Choroid plexus epithelial cell (primary cell): ENCODE data around the gene NNAT.
"Not testable (repeated sequence)": the region's sequence is repeated elsewhere in the genome, so short reads cannot be mapped to it uniquely, and the experiment has no call there.

Source experiments
- DNase-seq: peaks from one replicate; pipeline ENCODE4 v3.0.0-alpha.2; 2010; ENCODE audit warnings: low read depth
- H3K4me3 ChIP-seq: 2 replicates; pipeline ENCODE4 v1.5.1; 2011; ENCODE audit warnings: low read depth, mild to moderate bottlenecking, control low read depth, low read length, moderate library complexity
- TF ChIP-seq, protein P1 (sequence below): conservative IDR thresholded peaks from 2 replicates; pipeline ENCODE4 v1.5.1; 2011; ENCODE audit warnings: low read depth, mild to moderate bottlenecking, control low read depth, inconsistent platforms, low read length, moderate library complexity

The NNAT gene

DNA sequence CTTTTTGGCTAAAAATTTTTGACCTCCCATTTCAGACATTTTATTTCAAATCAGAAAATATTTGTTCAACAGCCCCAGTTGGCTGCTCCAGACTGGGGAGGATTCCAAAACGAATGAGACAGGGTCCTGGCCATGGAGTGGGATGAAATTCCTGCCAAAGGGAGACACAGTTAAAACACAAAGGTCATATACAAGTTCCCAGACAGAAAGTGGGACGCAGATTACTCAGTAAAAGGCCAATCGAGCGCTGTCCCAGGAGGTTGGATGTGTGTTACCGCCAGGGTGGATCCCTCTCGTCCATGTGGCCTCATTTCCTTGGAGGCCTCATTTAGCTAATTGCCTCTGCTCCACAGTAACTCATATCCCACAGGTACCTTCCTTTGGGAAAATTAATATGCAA is 41.8 kb upstream of the NNAT start:
- no peak overlapping the region for H3K4me3 ChIP-seq
- TF ChIP-seq, protein P1, sequence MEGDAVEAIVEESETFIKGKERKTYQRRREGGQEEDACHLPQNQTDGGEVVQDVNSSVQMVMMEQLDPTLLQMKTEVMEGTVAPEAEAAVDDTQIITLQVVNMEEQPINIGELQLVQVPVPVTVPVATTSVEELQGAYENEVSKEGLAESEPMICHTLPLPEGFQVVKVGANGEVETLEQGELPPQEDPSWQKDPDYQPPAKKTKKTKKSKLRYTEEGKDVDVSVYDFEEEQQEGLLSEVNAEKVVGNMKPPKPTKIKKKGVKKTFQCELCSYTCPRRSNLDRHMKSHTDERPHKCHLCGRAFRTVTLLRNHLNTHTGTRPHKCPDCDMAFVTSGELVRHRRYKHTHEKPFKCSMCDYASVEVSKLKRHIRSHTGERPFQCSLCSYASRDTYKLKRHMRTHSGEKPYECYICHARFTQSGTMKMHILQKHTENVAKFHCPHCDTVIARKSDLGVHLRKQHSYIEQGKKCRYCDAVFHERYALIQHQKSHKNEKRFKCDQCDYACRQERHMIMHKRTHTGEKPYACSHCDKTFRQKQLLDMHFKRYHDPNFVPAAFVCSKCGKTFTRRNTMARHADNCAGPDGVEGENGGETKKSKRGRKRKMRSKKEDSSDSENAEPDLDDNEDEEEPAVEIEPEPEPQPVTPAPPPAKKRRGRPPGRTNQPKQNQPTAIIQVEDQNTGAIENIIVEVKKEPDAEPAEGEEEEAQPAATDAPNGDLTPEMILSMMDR = no peak
- DNase-seq = no peak

- DNase-seq = no peak
- no peak overlapping the region for H3K4me3 ChIP-seq
- TF ChIP-seq, protein P1 = no peak
These were observed 40.9 kb upstream of the NNAT start for GRCh38 chr20:37479925-37480691.

DNA sequence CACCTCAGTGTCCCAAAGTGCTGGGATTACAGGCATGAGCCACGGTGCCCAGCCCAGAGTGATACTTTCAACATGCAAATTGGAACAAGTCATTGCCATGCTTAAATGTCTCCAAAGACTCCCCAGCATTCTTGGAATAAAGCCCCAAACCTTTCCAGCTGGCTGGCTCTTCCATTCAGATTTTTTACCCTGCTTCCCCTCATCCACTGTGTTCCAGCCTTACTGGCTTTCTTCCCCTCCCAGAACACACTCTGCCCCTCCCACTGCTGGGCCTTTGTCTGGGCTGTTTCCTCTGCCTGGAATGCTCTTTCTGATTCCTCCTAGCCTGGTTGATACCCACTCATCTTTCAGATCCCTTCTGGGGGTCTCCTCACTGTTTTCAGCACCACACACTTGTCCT is 40.1 kb upstream of the NNAT start:
- no peak overlapping the region for H3K4me3 ChIP-seq
- TF ChIP-seq, protein P1 = no peak
- DNase-seq = no peak

DNA sequence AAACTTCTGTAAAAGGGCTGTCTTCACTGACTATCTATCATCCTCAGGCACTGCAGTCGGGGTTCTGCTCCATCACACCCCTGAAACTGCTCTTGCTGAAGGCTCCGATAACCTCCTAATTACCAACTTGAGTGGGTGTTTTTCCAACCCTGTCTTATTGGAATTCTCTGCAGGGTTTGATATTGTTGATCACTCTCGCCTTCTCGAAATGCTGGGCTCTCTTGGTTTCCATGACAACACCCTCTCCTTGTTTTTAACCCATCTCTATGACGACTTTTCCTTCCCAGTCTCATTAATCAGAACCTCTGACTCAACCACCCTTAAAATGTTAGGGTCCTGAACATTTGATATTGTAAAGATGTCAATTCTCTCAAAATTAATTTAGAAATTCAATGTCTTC is 39.4 kb upstream of the NNAT start:
- no peak for DNase-seq
- TF ChIP-seq, protein P1 = no peak
- no peak overlapping the region for H3K4me3 ChIP-seq

GRCh38 chr20:37484331-37484730 is 36.7 kb upstream of the NNAT start:
- DNase-seq = no peak
- TF ChIP-seq, protein P1 = no peak
- H3K4me3 ChIP-seq = no peak overlapping the region

DNA sequence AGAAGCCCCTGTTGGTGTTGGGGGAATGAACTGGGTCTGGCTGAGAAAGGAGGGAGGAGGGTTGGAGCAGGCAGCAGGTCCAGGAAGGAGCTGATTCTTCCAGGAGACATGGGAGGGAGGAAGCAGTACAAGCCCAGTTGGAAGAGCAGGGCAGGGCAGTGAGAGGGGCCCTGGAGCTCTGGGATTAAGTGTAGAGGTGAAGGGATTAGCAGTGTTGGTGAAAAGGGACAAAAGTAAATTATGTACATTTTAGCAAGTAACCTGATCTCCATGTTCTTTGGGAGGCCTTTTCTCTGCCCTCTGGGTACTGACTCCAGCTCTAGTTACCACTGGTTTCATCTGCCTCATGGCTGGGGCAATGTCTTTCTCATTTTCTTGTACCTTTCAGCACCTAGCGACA is 34.8 kb upstream of the NNAT start:
- H3K4me3 ChIP-seq, DNase-seq: not testable (repeated sequence)

- no peak for DNase-seq
- TF ChIP-seq, protein P1 = no peak
- no peak overlapping the region for H3K4me3 ChIP-seq
These were observed 30.2 kb upstream of the NNAT start for GRCh38 chr20:37490663-37491350.
